Measurements from ENCODE around the gene SPHK1. TPM values are rescaled to one million over a fixed set of nuclear protein-coding genes. Genes with fewer than 3 reads are reported as not detected.

SPHK1 gene
- total RNA-seq, 2 donors from 2014 or later, result 12.2 to 46.5 TPM

GRCh38 chr17:76416457-76416856, 32.0 kb downstream of the SPHK1 start:
- TF ChIP-seq CTCF (IDR thresholded peaks at IDR 0.05), result no peak
- no peak for TF ChIP-seq POLR2A (IDR thresholded peaks at IDR 0.05)
- H3K4me3 ChIP-seq, result no peak overlapping the region
- H3K9me3 ChIP-seq, result no peaks in the 10 kb centered on the region
- WGBS, 2 donors, result 86 to 88% methylated on average over 1 to 6 of the region's 6 CpGs
- H3K27ac ChIP-seq, result no peak overlapping the region
- no peak for DNase-seq
- no peaks in the 10 kb centered on the region for H3K36me3 ChIP-seq (replicated peaks in 1 of 2; ENCODE audit: insufficient read depth in 1 of 2, low read depth in 2 of 2)
- intact Hi-C loops (cut with DNase I), result no loop called here
- H3K4me1 ChIP-seq, result peaks cover 43% of the 10 kb centered on the region
- H3K27me3 ChIP-seq, result no peaks in the 10 kb centered on the region
- no peak for ATAC-seq

- no peak for TF ChIP-seq CTCF (IDR thresholded peaks at IDR 0.05)
- TF ChIP-seq POLR2A (IDR thresholded peaks at IDR 0.05), result no peak
- ATAC-seq (no peak), DNase-seq (no peak)
- peaks cover 43% of the 10 kb centered on the region for H3K4me1 ChIP-seq
- H3K9me3 ChIP-seq, result no peaks in the 10 kb centered on the region
- peak overlapping the region in 1 of 4 donors; percentile 48 for H3K27ac ChIP-seq
- H3K36me3 ChIP-seq (replicated peaks in 1 of 2; ENCODE audit: insufficient read depth in 1 of 2, low read depth in 2 of 2), result no peaks in the 10 kb centered on the region
- intact Hi-C loops (cut with DNase I), result no loop called here
- no peak overlapping the region for H3K4me3 ChIP-seq
- no peaks in the 10 kb centered on the region for H3K27me3 ChIP-seq
- 100% methylated on average over 1 to 4 of the region's 4 CpGs for WGBS, 2 donors
Observed at GRCh38 chr17:76416899-76417298, 32.5 kb downstream of the SPHK1 start.

GRCh38 chr17:76417499-76418143, 33.2 kb downstream of the SPHK1 start:
- Histone ChIP-seq H3K27me3 (no peaks in the 10 kb centered on the region), H3K36me3 (replicated peaks in 1 of 2; ENCODE audit: insufficient read depth in 1 of 2, low read depth in 2 of 2) (no peaks in the 10 kb centered on the region), H3K4me3 (no peak overlapping the region), H3K4me1 (peaks cover 43% of the 10 kb centered on the region), H3K27ac (peak overlapping the region in 2 of 4 donors; percentile 19 to 28), H3K9me3 (no peaks in the 10 kb centered on the region)
- DNase-seq, result peak; percentile 28 to 63 (median 40)
- 46 to 57% methylated on average over 11 of the region's 11 CpGs for WGBS, 2 donors
- TF ChIP-seq POLR2A (IDR thresholded peaks at IDR 0.05) (no peak), CTCF (IDR thresholded peaks at IDR 0.05) (no peak)
- intact Hi-C loops (cut with DNase I), result no loop called here
- peak; percentile 60 for ATAC-seq

- Histone ChIP-seq H3K27ac (no peak overlapping the region), H3K4me1 (peaks cover 38% of the 10 kb centered on the region), H3K4me3 (no peak overlapping the region), H3K36me3 (replicated peaks in 1 of 2; ENCODE audit: insufficient read depth in 1 of 2, low read depth in 2 of 2) (no peaks in the 10 kb centered on the region), H3K27me3 (no peaks in the 10 kb centered on the region), H3K9me3 (no peaks in the 10 kb centered on the region)
- DNase-seq, result no peak
- intact Hi-C loops (cut with DNase I), result no loop called here
- no peak for ATAC-seq
- WGBS, 2 donors, result 79 to 81% methylated on average over 16 to 17 of the region's 17 CpGs
- TF ChIP-seq CTCF (IDR thresholded peaks at IDR 0.05) (no peak), POLR2A (IDR thresholded peaks at IDR 0.05) (no peak)
Observed at GRCh38 chr17:76419576-76420260, 35.3 kb downstream of the SPHK1 start.

Measured in body of pancreas (tissue), 4 donors.